Measurements from ENCODE around the gene FCAR. TPM values are rescaled to one million over a fixed set of nuclear protein-coding genes. Genes with fewer than 3 reads are reported as not detected.
"Not testable (repeated sequence)": the region's sequence is repeated elsewhere in the genome, so short reads cannot be mapped to it uniquely, and the experiment has no call there.

Gene FCAR
- total RNA-seq, 1 donor from 2014 or later = not detected

GRCh38 chr19:54916822-54917221 lies 42.8 kb downstream of the FCAR start:
- Histone ChIP-seq H3K4me1 (ENCODE audit: insufficient read depth, low read length) (no peaks in the 10 kb centered on the region), H4K20me1 (ENCODE audit: insufficient read depth, low read length) (no peaks in the 10 kb centered on the region), H3K27ac (ENCODE audit: low read depth, low read length) (no peak overlapping the region), H3K9ac (ENCODE audit: low read length) (no peak overlapping the region), H3K9me3 (ENCODE audit: insufficient read depth, low read depth, low read length) (peaks cover 3% of the 10 kb centered on the region), H3K4me2 (ENCODE audit: low read length) (no peak overlapping the region), H3K4me3 (ENCODE audit: insufficient read depth, low read depth, low read length) (no peak overlapping the region), H3K79me2 (ENCODE audit: insufficient read depth, low read length) (no peaks in the 10 kb centered on the region), H3K27me3 (ENCODE audit: insufficient read depth, low read length) (no peaks in the 10 kb centered on the region), H3K36me3 (ENCODE audit: insufficient read depth, low read length) (no peaks in the 10 kb centered on the region), H2AFZ (ENCODE audit: low read depth, low read length) (no peak overlapping the region)
- Mint-ChIP-seq H3K27me3 (ENCODE audit: low read depth, unreplicated experiment) (no peaks in the 10 kb centered on the region), H3K4me1 (ENCODE audit: low read depth, unreplicated experiment) (no peaks in the 10 kb centered on the region), H3K4me3 (ENCODE audit: unreplicated experiment) (no peak overlapping the region), H3K27ac (ENCODE audit: unreplicated experiment) (no peak overlapping the region), H3K36me3 (ENCODE audit: low read depth, unreplicated experiment) (no peaks in the 10 kb centered on the region), H3K9me3 (ENCODE audit: unreplicated experiment) (peaks cover 3% of the 10 kb centered on the region)
- no peak for TF ChIP-seq CTCF (IDR thresholded peaks at IDR 0.05; ENCODE audit: insufficient read depth, low read depth, low read length)
- no peak for TF ChIP-seq EZH2 (IDR thresholded peaks at IDR 0.05; ENCODE audit: insufficient read depth, low read length)
- no peak for FAIRE-seq
- DNase-seq (ENCODE audit: low read depth) = no peak

GRCh38 chr19:54918499-54918898 lies 44.5 kb downstream of the FCAR start:
- Mint-ChIP-seq H3K4me1 (ENCODE audit: low read depth, unreplicated experiment) (no peaks in the 10 kb centered on the region), H3K27ac (ENCODE audit: unreplicated experiment) (no peak overlapping the region), H3K27me3 (ENCODE audit: low read depth, unreplicated experiment) (no peaks in the 10 kb centered on the region), H3K9me3 (ENCODE audit: unreplicated experiment) (peaks cover 3% of the 10 kb centered on the region), H3K4me3 (ENCODE audit: unreplicated experiment) (no peak overlapping the region), H3K36me3 (ENCODE audit: low read depth, unreplicated experiment) (no peaks in the 10 kb centered on the region)
- no peak overlapping the region for H3K9ac ChIP-seq (ENCODE audit: low read length)
- H3K79me2 ChIP-seq (ENCODE audit: insufficient read depth, low read length) = no peaks in the 10 kb centered on the region
- H3K27ac ChIP-seq (ENCODE audit: low read depth, low read length) = no peak overlapping the region
- H3K4me3 ChIP-seq (ENCODE audit: insufficient read depth, low read depth, low read length) = no peak overlapping the region
- no peaks in the 10 kb centered on the region for H3K27me3 ChIP-seq (ENCODE audit: insufficient read depth, low read length)
- H3K36me3 ChIP-seq (ENCODE audit: insufficient read depth, low read length) = no peaks in the 10 kb centered on the region
- H3K4me1 ChIP-seq (ENCODE audit: insufficient read depth, low read length) = no peaks in the 10 kb centered on the region
- no peaks in the 10 kb centered on the region for H4K20me1 ChIP-seq (ENCODE audit: insufficient read depth, low read length)
- H3K4me2 ChIP-seq (ENCODE audit: low read length) = no peak overlapping the region
- DNase-seq (ENCODE audit: low read depth) (no peak), FAIRE-seq (no peak)
- H2AFZ ChIP-seq (ENCODE audit: low read depth, low read length) = no peak overlapping the region
- TF ChIP-seq CTCF (IDR thresholded peaks at IDR 0.05; ENCODE audit: insufficient read depth, low read depth, low read length) = no peak
- no peak for TF ChIP-seq EZH2 (IDR thresholded peaks at IDR 0.05; ENCODE audit: insufficient read depth, low read length)
- no peaks in the 10 kb centered on the region for H3K9me3 ChIP-seq (ENCODE audit: insufficient read depth, low read depth, low read length)

- H2AFZ ChIP-seq (ENCODE audit: low read depth, low read length); H3K9me3 ChIP-seq (ENCODE audit: insufficient read depth, low read depth, low read length); H3K36me3 ChIP-seq (ENCODE audit: insufficient read depth, low read length); H4K20me1 ChIP-seq (ENCODE audit: insufficient read depth, low read length); H3K4me1 Mint-ChIP-seq (ENCODE audit: low read depth, unreplicated experiment); H3K27me3 ChIP-seq (ENCODE audit: insufficient read depth, low read length); H3K9me3 Mint-ChIP-seq (ENCODE audit: unreplicated experiment); H3K27ac Mint-ChIP-seq (ENCODE audit: unreplicated experiment); H3K4me3 Mint-ChIP-seq (ENCODE audit: unreplicated experiment); H3K27ac ChIP-seq (ENCODE audit: low read depth, low read length); DNase-seq (ENCODE audit: low read depth); H3K27me3 Mint-ChIP-seq (ENCODE audit: low read depth, unreplicated experiment); H3K79me2 ChIP-seq (ENCODE audit: insufficient read depth, low read length); H3K4me3 ChIP-seq (ENCODE audit: insufficient read depth, low read depth, low read length); H3K4me1 ChIP-seq (ENCODE audit: insufficient read depth, low read length); H3K36me3 Mint-ChIP-seq (ENCODE audit: low read depth, unreplicated experiment); H3K4me2 ChIP-seq (ENCODE audit: low read length); FAIRE-seq; H3K9ac ChIP-seq (ENCODE audit: low read length): not testable (repeated sequence)
Measured at GRCh38 chr19:54919646-54920563, 45.9 kb downstream of the FCAR start.

All from astrocyte (in vitro differentiated cells and primary cell).